CD8-positive, alpha-beta memory T cell (primary cell): ENCODE measurements around the gene ZNF567. TPM values are rescaled to one million over a fixed set of nuclear protein-coding genes. Genes with fewer than 3 reads are reported as not detected.

Experiments used
- CTCF ChIA-PET: fragments of 350-600 bp; sonication (Branson Sonifier 250); formaldehyde crosslinking; loops from one replicate; lab custom pipeline; 2021; ENCODE audit warnings: antibody characterized with exemption; lab: Charles Lee
- POLR2A ChIA-PET: fragments of 350-600 bp; sonication (Branson Sonifier 250); formaldehyde crosslinking; loops from one replicate; lab custom pipeline; 2021; ENCODE audit warnings: antibody characterized with exemption; lab: Charles Lee
- DNase-seq, 5 donors: peaks; one replicate each; pipeline versions ENCODE4 v3.0.0 to v3.0.0-alpha.2; 2020 to 2022; ENCODE audit warnings: mixed read lengths in 1 of 5
- H3K27ac ChIP-seq: one replicate; pipeline ENCODE4 v1.7.0; 2013; ENCODE audit warnings: low read depth, mild to moderate bottlenecking, low read length, moderate library complexity
- H3K27me3 ChIP-seq: 2 replicates; pipeline ENCODE4 v1.7.0; 2013; ENCODE audit warnings: low read length, mild to moderate bottlenecking; ENCODE audit not compliant: insufficient read depth, poor library complexity, severe bottlenecking
- H3K36me3 ChIP-seq: 2 replicates; pipeline ENCODE4 v1.7.0; 2013; ENCODE audit warnings: mild to moderate bottlenecking, low read length, moderate library complexity; ENCODE audit not compliant: insufficient read depth
- H3K4me1 ChIP-seq: 2 replicates; pipeline ENCODE4 v1.7.0; 2013; ENCODE audit warnings: mild to moderate bottlenecking, low read length, moderate library complexity; ENCODE audit not compliant: insufficient read depth
- H3K4me3 ChIP-seq: 2 replicates; pipeline ENCODE4 v1.7.0; 2013; ENCODE audit warnings: mild to moderate bottlenecking, low read length
- H3K9me3 ChIP-seq: 2 replicates; pipeline ENCODE4 v1.7.0; 2013; ENCODE audit warnings: mild to moderate bottlenecking, low read length
- H3K27ac Mint-ChIP-seq, 8 donors: one replicate each; pipeline ENCODE4 v1.8.0; 2020 to 2021; ENCODE audit warnings: mixed read lengths in 8 of 8, mild to moderate bottlenecking in 6 of 8, inconsistent platforms in 3 of 8, moderate library complexity in 3 of 8
- H3K27me3 Mint-ChIP-seq, 2 donors: one replicate each; pipeline ENCODE4 v1.8.0; 2020 to 2021; ENCODE audit warnings: mixed read lengths in 2 of 2, mild to moderate bottlenecking in 1 of 2, moderate library complexity in 1 of 2
- H3K36me3 Mint-ChIP-seq, 3 donors: one replicate each; pipeline ENCODE4 v1.8.0; 2020 to 2021; ENCODE audit warnings: mixed read lengths in 3 of 3, inconsistent platforms in 1 of 3, mild to moderate bottlenecking in 1 of 3
- H3K4me1 Mint-ChIP-seq, 3 donors: one replicate each; pipeline ENCODE4 v1.8.0; 2020 to 2021; ENCODE audit warnings: mixed read lengths in 3 of 3, inconsistent platforms in 1 of 3, mild to moderate bottlenecking in 1 of 3
- H3K4me3 Mint-ChIP-seq, 7 donors: one replicate each; pipeline ENCODE4 v1.8.0; 2020 to 2021; ENCODE audit warnings: mixed read lengths in 7 of 7, mild to moderate bottlenecking in 6 of 7, moderate library complexity in 4 of 7, inconsistent platforms in 2 of 7
- H3K9me3 Mint-ChIP-seq, 5 donors: one replicate each; pipeline ENCODE4 v1.8.0; 2020 to 2022; ENCODE audit warnings: mixed read lengths in 5 of 5, mild to moderate bottlenecking in 3 of 5, moderate library complexity in 2 of 5, inconsistent platforms in 1 of 5
- polyA plus RNA-seq: library from polyadenylated mRNA; unstranded; fragments of 300-500 nt; fragmentation: Illumina TruSeq; gene quantifications from one replicate; pipeline ENCODE4 v1.2.3, GENCODE V29; 2021
- total RNA-seq, 2 experiments: library from RNA; stranded (reverse); gene quantifications; one replicate each; pipeline ENCODE4 v1.2.3, GENCODE V29; 2021

The ZNF567 gene
- total and polyA plus RNA-seq, 3 experiments from 2014 or later: 7.2 to 14.7 (median 9.4) TPM

- ChIA-PET POLR2A (no interaction called here), CTCF (interaction anchor here (1.5 kb wide), 1 partner anchor 13 kb away, joined by 4 read pairs; no protein-coding TSS in a partner anchor)
- H3K27ac ChIP-seq: no peak overlapping the region
These were observed 13.2 kb upstream of the ZNF567 start for GRCh38 chr19:36674201-36674600.

DNA sequence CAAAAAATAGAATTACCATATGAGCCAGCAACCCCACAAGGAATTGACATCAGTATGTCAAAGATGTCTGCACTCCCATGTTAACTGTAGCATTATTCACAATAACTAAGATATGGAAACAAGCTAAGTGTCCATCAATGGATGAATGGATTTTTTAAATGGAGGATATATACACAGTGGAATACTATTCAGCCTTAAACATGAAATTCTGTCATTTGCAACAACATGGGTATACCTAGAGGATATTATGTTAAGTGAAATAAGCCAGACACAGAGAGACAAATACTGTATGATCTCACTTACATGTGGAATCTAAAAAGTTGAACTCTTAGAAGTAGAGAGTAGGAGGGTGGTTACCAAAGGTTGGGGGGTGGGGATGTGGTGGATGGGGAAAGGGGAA, 8.0 kb upstream of the ZNF567 start:
- Mint-ChIP-seq H3K36me3 (peaks cover 24 to 52% (median 52%) of the 10 kb centered on the region in 3 donors), H3K27me3 (no peaks in the 10 kb centered on the region), H3K4me1 (peaks cover 2 to 8% (median 3%) of the 10 kb centered on the region in 3 donors), H3K4me3 (no peak overlapping the region), H3K9me3 (peaks cover 8 to 27% (median 20%) of the 10 kb centered on the region in 5 donors), H3K27ac (no peak overlapping the region)
- H3K27me3 ChIP-seq: no peaks in the 10 kb centered on the region
- no peaks in the 10 kb centered on the region for H3K4me1 ChIP-seq
- H3K9me3 ChIP-seq: no peaks in the 10 kb centered on the region
- POLR2A ChIA-PET: no interaction called here
- H3K36me3 ChIP-seq: peaks cover 6% of the 10 kb centered on the region
- CTCF ChIA-PET: no interaction called here
- H3K4me3 ChIP-seq: no peak overlapping the region
- DNase-seq: no peak
- no peak overlapping the region for H3K27ac ChIP-seq

More at GRCh38 chr19:36674201-36674600, 13.2 kb upstream of the ZNF567 start:
- Mint-ChIP-seq H3K4me1 (peaks cover 13 to 28% (median 20%) of the 10 kb centered on the region in 3 donors), H3K27ac (no peak overlapping the region), H3K27me3 (no peaks in the 10 kb centered on the region), H3K9me3 (peaks cover 8 to 61% (median 28%) of the 10 kb centered on the region in 5 donors), H3K4me3 (no peak overlapping the region), H3K36me3 (peaks cover 14 to 70% (median 56%) of the 10 kb centered on the region in 3 donors)
- Histone ChIP-seq H3K4me3 (no peak overlapping the region), H3K9me3 (peaks cover 9% of the 10 kb centered on the region), H3K36me3 (peaks cover 1% of the 10 kb centered on the region), H3K4me1 (no peaks in the 10 kb centered on the region), H3K27me3 (no peaks in the 10 kb centered on the region)
- DNase-seq: no peak

DNA sequence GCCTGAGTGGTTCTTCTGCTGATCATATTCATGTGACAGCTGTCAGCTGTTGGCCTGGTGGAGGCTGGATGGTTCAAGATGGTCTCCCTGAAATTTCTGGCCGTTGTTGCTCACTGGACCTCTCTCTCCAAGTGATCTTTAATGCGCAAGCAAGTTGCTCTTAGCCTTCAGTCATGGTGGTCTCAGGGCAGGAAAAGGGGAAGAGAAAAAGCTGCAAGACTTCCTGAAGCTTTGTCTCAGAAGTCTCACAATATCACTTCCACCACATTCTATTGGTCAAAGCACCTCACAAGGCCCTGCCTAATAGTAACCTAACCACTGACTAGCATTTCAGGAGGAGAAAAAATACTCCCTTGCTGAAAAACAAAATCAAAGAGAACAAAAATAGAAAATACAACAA, 1.6 kb upstream of the ZNF567 start:
- peaks cover 20 to 58% (median 42%) of the 10 kb centered on the region in 3 donors for H3K36me3 Mint-ChIP-seq
- Histone ChIP-seq H3K4me1 (peaks cover 22% of the 10 kb centered on the region), H3K27me3 (no peaks in the 10 kb centered on the region), H3K9me3 (no peaks in the 10 kb centered on the region), H3K4me3 (no peak overlapping the region), H3K36me3 (peaks cover 18% of the 10 kb centered on the region), H3K27ac (no peak overlapping the region)
- H3K4me3 Mint-ChIP-seq: peak overlapping the region; percentile 79 to 99 (median 98)
- H3K27me3 Mint-ChIP-seq: peaks cover 0 to 3% of the 10 kb centered on the region in 2 donors
- peaks cover 0 to 8% (median 1%) of the 10 kb centered on the region in 5 donors for H3K9me3 Mint-ChIP-seq
- H3K27ac Mint-ChIP-seq: peak overlapping the region in 7 of 8 donors; percentile 8 to 98 (median 92)
- ChIA-PET CTCF (no interaction called here), POLR2A (no interaction called here)
- peaks cover 38 to 59% (median 46%) of the 10 kb centered on the region in 3 donors for H3K4me1 Mint-ChIP-seq
- no peak for DNase-seq

GRCh38 chr19:36686365-36687213, 823 bp upstream of the ZNF567 start:
- ChIA-PET POLR2A (interaction anchor here (0.5 kb wide), 1 partner anchor 989 kb away, joined by 3 read pairs; no protein-coding TSS in a partner anchor), CTCF (interaction anchor here (1.2 kb wide), 1 partner anchor 12 kb away, joined by 4 read pairs; no protein-coding TSS in a partner anchor)
- Mint-ChIP-seq H3K4me1 (peaks cover 38 to 59% (median 46%) of the 10 kb centered on the region in 3 donors), H3K4me3 (peak overlapping the region; percentile 94 to 99 (median 99)), H3K27me3 (peaks cover 0 to 3% of the 10 kb centered on the region in 2 donors), H3K36me3 (peaks cover 22 to 62% (median 39%) of the 10 kb centered on the region in 3 donors), H3K27ac (peak overlapping the region; percentile 88 to 100 (median 96)), H3K9me3 (peaks cover 0 to 7% (median 0%) of the 10 kb centered on the region in 5 donors)
- peak overlapping the region; percentile 87 for H3K4me3 ChIP-seq
- peaks cover 21% of the 10 kb centered on the region for H3K36me3 ChIP-seq
- H3K4me1 ChIP-seq: peaks cover 22% of the 10 kb centered on the region
- peak overlapping the region; percentile 80 for H3K27ac ChIP-seq
- no peaks in the 10 kb centered on the region for H3K9me3 ChIP-seq
- no peak for DNase-seq
- H3K27me3 ChIP-seq: no peaks in the 10 kb centered on the region

- Histone ChIP-seq H3K4me3 (peak overlapping the region; percentile 87), H3K27ac (peak overlapping the region; percentile 80), H3K4me1 (peaks cover 22% of the 10 kb centered on the region), H3K9me3 (no peaks in the 10 kb centered on the region), H3K27me3 (no peaks in the 10 kb centered on the region), H3K36me3 (peaks cover 35% of the 10 kb centered on the region)
- Mint-ChIP-seq H3K27ac (peak overlapping the region; percentile 88 to 100 (median 96)), H3K4me1 (peaks cover 38 to 56% (median 46%) of the 10 kb centered on the region in 3 donors), H3K27me3 (peaks cover 0 to 3% of the 10 kb centered on the region in 2 donors), H3K36me3 (peaks cover 27 to 67% (median 47%) of the 10 kb centered on the region in 3 donors), H3K4me3 (peak overlapping the region; percentile 94 to 99 (median 99)), H3K9me3 (peaks cover 0 to 12% (median 5%) of the 10 kb centered on the region in 5 donors)
- POLR2A ChIA-PET: interaction anchor here (0.6 kb wide), 1 partner anchor 536 kb away, joined by 3 read pairs; no protein-coding TSS in a partner anchor
- CTCF ChIA-PET: no interaction called here
- DNase-seq: no peak
These were observed 646 bp downstream of the ZNF567 start for GRCh38 chr19:36688058-36688457.

- Mint-ChIP-seq H3K9me3 (peaks cover 58 to 90% (median 90%) of the 10 kb centered on the region in 5 donors), H3K36me3 (peaks cover 33 to 91% (median 82%) of the 10 kb centered on the region in 3 donors), H3K4me1 (peaks cover 4 to 10% (median 8%) of the 10 kb centered on the region in 3 donors), H3K27ac (no peak overlapping the region), H3K4me3 (no peak overlapping the region), H3K27me3 (no peaks in the 10 kb centered on the region)
- CTCF ChIA-PET: no interaction called here
- POLR2A ChIA-PET: no interaction called here
- Histone ChIP-seq H3K27me3 (no peaks in the 10 kb centered on the region), H3K9me3 (peaks cover 52% of the 10 kb centered on the region), H3K4me1 (no peaks in the 10 kb centered on the region), H3K36me3 (peaks cover 21% of the 10 kb centered on the region), H3K4me3 (no peak overlapping the region), H3K27ac (no peak overlapping the region)
- DNase-seq: no peak
These were observed 19.7 kb downstream of the ZNF567 start for GRCh38 chr19:36707134-36707533.

- Histone ChIP-seq H3K27ac (no peak overlapping the region), H3K4me3 (no peak overlapping the region), H3K36me3 (peaks cover 41% of the 10 kb centered on the region), H3K27me3 (no peaks in the 10 kb centered on the region), H3K4me1 (no peaks in the 10 kb centered on the region), H3K9me3 (peaks cover 63% of the 10 kb centered on the region)
- ChIA-PET POLR2A (interaction anchor here (0.6 kb wide), 1 partner anchor 69 kb away, joined by 3 read pairs; no protein-coding TSS in a partner anchor), CTCF (no interaction called here)
- no peaks in the 10 kb centered on the region for H3K27me3 Mint-ChIP-seq
- H3K36me3 Mint-ChIP-seq: peaks cover 46 to 100% (median 93%) of the 10 kb centered on the region in 3 donors
- H3K4me3 Mint-ChIP-seq: peak overlapping the region in 1 of 7 donors; percentile 20
- DNase-seq: no peak
- H3K4me1 Mint-ChIP-seq: peaks cover 4 to 10% (median 8%) of the 10 kb centered on the region in 3 donors
- H3K27ac Mint-ChIP-seq: no peak overlapping the region
- H3K9me3 Mint-ChIP-seq: peaks cover 61 to 99% (median 97%) of the 10 kb centered on the region in 5 donors
These were observed 22.0 kb downstream of the ZNF567 start for GRCh38 chr19:36709423-36709822.
